CD8-positive, alpha-beta memory T cell (primary cell): ENCODE results near the gene SMIM22. TPM values are rescaled to one million over a fixed set of nuclear protein-coding genes. Genes with fewer than 3 reads are reported as not detected.

Source experiments
- CTCF ChIA-PET: fragments of 350-600 bp; sonication (Branson Sonifier 250); formaldehyde crosslinking; loops from one replicate; lab custom pipeline; 2021; ENCODE audit warnings: antibody characterized with exemption; lab: Charles Lee
- POLR2A ChIA-PET: fragments of 350-600 bp; sonication (Branson Sonifier 250); formaldehyde crosslinking; loops from one replicate; lab custom pipeline; 2021; ENCODE audit warnings: antibody characterized with exemption; lab: Charles Lee
- DNase-seq, 5 donors: peaks; one replicate each; pipeline versions ENCODE4 v3.0.0 to v3.0.0-alpha.2; 2020 to 2022; ENCODE audit warnings: mixed read lengths in 1 of 5
- H3K27ac ChIP-seq: one replicate; pipeline ENCODE4 v1.7.0; 2013; ENCODE audit warnings: low read depth, mild to moderate bottlenecking, low read length, moderate library complexity
- H3K27me3 ChIP-seq: 2 replicates; pipeline ENCODE4 v1.7.0; 2013; ENCODE audit warnings: low read length, mild to moderate bottlenecking; ENCODE audit not compliant: insufficient read depth, poor library complexity, severe bottlenecking
- H3K36me3 ChIP-seq: 2 replicates; pipeline ENCODE4 v1.7.0; 2013; ENCODE audit warnings: mild to moderate bottlenecking, low read length, moderate library complexity; ENCODE audit not compliant: insufficient read depth
- H3K4me1 ChIP-seq: 2 replicates; pipeline ENCODE4 v1.7.0; 2013; ENCODE audit warnings: mild to moderate bottlenecking, low read length, moderate library complexity; ENCODE audit not compliant: insufficient read depth
- H3K4me3 ChIP-seq: 2 replicates; pipeline ENCODE4 v1.7.0; 2013; ENCODE audit warnings: mild to moderate bottlenecking, low read length
- H3K9me3 ChIP-seq: 2 replicates; pipeline ENCODE4 v1.7.0; 2013; ENCODE audit warnings: mild to moderate bottlenecking, low read length
- H3K27ac Mint-ChIP-seq, 8 donors: one replicate each; pipeline ENCODE4 v1.8.0; 2020 to 2021; ENCODE audit warnings: mixed read lengths in 8 of 8, mild to moderate bottlenecking in 6 of 8, inconsistent platforms in 3 of 8, moderate library complexity in 3 of 8
- H3K27me3 Mint-ChIP-seq, 2 donors: one replicate each; pipeline ENCODE4 v1.8.0; 2020 to 2021; ENCODE audit warnings: mixed read lengths in 2 of 2, mild to moderate bottlenecking in 1 of 2, moderate library complexity in 1 of 2
- H3K36me3 Mint-ChIP-seq, 3 donors: one replicate each; pipeline ENCODE4 v1.8.0; 2020 to 2021; ENCODE audit warnings: mixed read lengths in 3 of 3, inconsistent platforms in 1 of 3, mild to moderate bottlenecking in 1 of 3
- H3K4me1 Mint-ChIP-seq, 3 donors: one replicate each; pipeline ENCODE4 v1.8.0; 2020 to 2021; ENCODE audit warnings: mixed read lengths in 3 of 3, inconsistent platforms in 1 of 3, mild to moderate bottlenecking in 1 of 3
- H3K4me3 Mint-ChIP-seq, 7 donors: one replicate each; pipeline ENCODE4 v1.8.0; 2020 to 2021; ENCODE audit warnings: mixed read lengths in 7 of 7, mild to moderate bottlenecking in 6 of 7, moderate library complexity in 4 of 7, inconsistent platforms in 2 of 7
- H3K9me3 Mint-ChIP-seq, 5 donors: one replicate each; pipeline ENCODE4 v1.8.0; 2020 to 2022; ENCODE audit warnings: mixed read lengths in 5 of 5, mild to moderate bottlenecking in 3 of 5, moderate library complexity in 2 of 5, inconsistent platforms in 1 of 5
- polyA plus RNA-seq: library from polyadenylated mRNA; unstranded; fragments of 300-500 nt; fragmentation: Illumina TruSeq; gene quantifications from one replicate; pipeline ENCODE4 v1.2.3, GENCODE V29; 2021
- total RNA-seq, 2 experiments: library from RNA; stranded (reverse); gene quantifications; one replicate each; pipeline ENCODE4 v1.2.3, GENCODE V29; 2021

The SMIM22 gene
- total and polyA plus RNA-seq, 3 experiments from 2014 or later = not detected

- H3K4me3 ChIP-seq = no peak overlapping the region
- CTCF ChIA-PET = no interaction called here
- H3K27ac Mint-ChIP-seq = peak overlapping the region in 2 of 8 donors; percentile 21 to 35
- H3K4me1 Mint-ChIP-seq = peaks cover 9 to 25% (median 10%) of the 10 kb centered on the region in 3 donors
- no peaks in the 10 kb centered on the region for H3K9me3 Mint-ChIP-seq
- no peak for DNase-seq
- H3K36me3 Mint-ChIP-seq = peaks cover 0 to 40% (median 6%) of the 10 kb centered on the region in 3 donors
- POLR2A ChIA-PET = no interaction called here
- no peaks in the 10 kb centered on the region for H3K27me3 Mint-ChIP-seq
- H3K4me3 Mint-ChIP-seq = peak overlapping the region in 2 of 7 donors; percentile 54 to 56
- H3K27me3 ChIP-seq = no peaks in the 10 kb centered on the region
- no peaks in the 10 kb centered on the region for H3K9me3 ChIP-seq
- peaks cover 9% of the 10 kb centered on the region for H3K36me3 ChIP-seq
- H3K27ac ChIP-seq = no peak overlapping the region
- H3K4me1 ChIP-seq = peaks cover 16% of the 10 kb centered on the region
These were observed 10.1 kb downstream of the SMIM22 start for GRCh38 chr16:4805231-4805630.

GRCh38 chr16:4806280-4806679 is 11.1 kb downstream of the SMIM22 start:
- Mint-ChIP-seq H3K27me3 (no peaks in the 10 kb centered on the region), H3K4me1 (peaks cover 8 to 17% (median 10%) of the 10 kb centered on the region in 3 donors), H3K9me3 (no peaks in the 10 kb centered on the region), H3K36me3 (peaks cover 0 to 49% (median 6%) of the 10 kb centered on the region in 3 donors), H3K27ac (peak overlapping the region in 1 of 8 donors; percentile 17), H3K4me3 (peak overlapping the region in 1 of 7 donors; percentile 34)
- peaks cover 9% of the 10 kb centered on the region for H3K36me3 ChIP-seq
- ChIA-PET POLR2A (interaction anchor here (0.7 to 0.8 kb wide), 2 partner anchors 46 to 141 kb away, joined by 5 to 6 read pairs; no protein-coding TSS in a partner anchor), CTCF (interaction anchor here (1.2 kb wide), 1 partner anchor 72 kb away, joined by 4 read pairs; the partner anchor contains the start of genes ANKS3 and DNAAF8)
- no peak overlapping the region for H3K27ac ChIP-seq
- H3K9me3 ChIP-seq = no peaks in the 10 kb centered on the region
- no peak for DNase-seq
- no peak overlapping the region for H3K4me3 ChIP-seq
- peaks cover 8% of the 10 kb centered on the region for H3K4me1 ChIP-seq
- no peaks in the 10 kb centered on the region for H3K27me3 ChIP-seq

- Mint-ChIP-seq H3K27me3 (no peaks in the 10 kb centered on the region), H3K9me3 (no peaks in the 10 kb centered on the region), H3K4me1 (no peaks in the 10 kb centered on the region), H3K36me3 (peaks cover 3 to 72% (median 17%) of the 10 kb centered on the region in 3 donors), H3K27ac (peak overlapping the region in 2 of 8 donors; percentile 58 to 78), H3K4me3 (no peak overlapping the region)
- Histone ChIP-seq H3K4me1 (no peaks in the 10 kb centered on the region), H3K4me3 (no peak overlapping the region), H3K9me3 (no peaks in the 10 kb centered on the region), H3K27me3 (no peaks in the 10 kb centered on the region), H3K36me3 (peaks cover 29% of the 10 kb centered on the region), H3K27ac (no peak overlapping the region)
- CTCF ChIA-PET = no interaction called here
- POLR2A ChIA-PET = no interaction called here
- DNase-seq = no peak
These were observed 16.1 kb downstream of the SMIM22 start for GRCh38 chr16:4811242-4811641.

GRCh38 chr16:4811773-4812172 is 16.6 kb downstream of the SMIM22 start:
- H3K36me3 ChIP-seq = peaks cover 29% of the 10 kb centered on the region
- peaks cover 5 to 72% (median 19%) of the 10 kb centered on the region in 3 donors for H3K36me3 Mint-ChIP-seq
- peak overlapping the region in 2 of 8 donors; percentile 54 to 66 for H3K27ac Mint-ChIP-seq

GRCh38 chr16:4813251-4814003 is 18.3 kb downstream of the SMIM22 start:
- Histone ChIP-seq H3K36me3 (peaks cover 26% of the 10 kb centered on the region), H3K9me3 (no peaks in the 10 kb centered on the region), H3K27me3 (no peaks in the 10 kb centered on the region), H3K4me3 (no peak overlapping the region), H3K4me1 (no peaks in the 10 kb centered on the region), H3K27ac (no peak overlapping the region)
- no peak for DNase-seq
- Mint-ChIP-seq H3K9me3 (no peaks in the 10 kb centered on the region), H3K36me3 (peaks cover 5 to 72% (median 16%) of the 10 kb centered on the region in 3 donors), H3K27ac (peak overlapping the region in 1 of 8 donors; percentile 68), H3K4me3 (no peak overlapping the region), H3K4me1 (no peaks in the 10 kb centered on the region), H3K27me3 (no peaks in the 10 kb centered on the region)
- ChIA-PET CTCF (no interaction called here), POLR2A (no interaction called here)

More at GRCh38 chr16:4811773-4812172, 16.6 kb downstream of the SMIM22 start:
- ChIA-PET POLR2A (no interaction called here), CTCF (no interaction called here)
- H3K4me1 ChIP-seq = no peaks in the 10 kb centered on the region
- H3K27ac ChIP-seq = no peak overlapping the region
- Mint-ChIP-seq H3K4me3 (no peak overlapping the region), H3K4me1 (no peaks in the 10 kb centered on the region), H3K27me3 (no peaks in the 10 kb centered on the region), H3K9me3 (no peaks in the 10 kb centered on the region)
- H3K4me3 ChIP-seq = no peak overlapping the region
- H3K9me3 ChIP-seq = no peaks in the 10 kb centered on the region
- no peak for DNase-seq
- no peaks in the 10 kb centered on the region for H3K27me3 ChIP-seq

- DNase-seq = no peak
- no peak overlapping the region for H3K4me3 Mint-ChIP-seq
- no peak overlapping the region for H3K27ac ChIP-seq
- H3K9me3 ChIP-seq = no peaks in the 10 kb centered on the region
- H3K36me3 ChIP-seq = peaks cover 26% of the 10 kb centered on the region
- H3K27ac Mint-ChIP-seq = peak overlapping the region in 1 of 8 donors; percentile 40
- H3K4me1 Mint-ChIP-seq = no peaks in the 10 kb centered on the region
- peaks cover 5 to 73% (median 16%) of the 10 kb centered on the region in 3 donors for H3K36me3 Mint-ChIP-seq
- H3K27me3 Mint-ChIP-seq = no peaks in the 10 kb centered on the region
- H3K9me3 Mint-ChIP-seq = no peaks in the 10 kb centered on the region
- no peak overlapping the region for H3K4me3 ChIP-seq
- no peaks in the 10 kb centered on the region for H3K27me3 ChIP-seq
- CTCF ChIA-PET = no interaction called here
- H3K4me1 ChIP-seq = no peaks in the 10 kb centered on the region
- POLR2A ChIA-PET = no interaction called here
These were observed 18.9 kb downstream of the SMIM22 start for GRCh38 chr16:4814046-4814445.

GRCh38 chr16:4814542-4815173 is 19.5 kb downstream of the SMIM22 start:
- Histone ChIP-seq H3K9me3 (no peaks in the 10 kb centered on the region), H3K27me3 (no peaks in the 10 kb centered on the region), H3K36me3 (peaks cover 26% of the 10 kb centered on the region), H3K4me3 (no peak overlapping the region), H3K27ac (no peak overlapping the region), H3K4me1 (no peaks in the 10 kb centered on the region)
- no peak for DNase-seq
- Mint-ChIP-seq H3K9me3 (no peaks in the 10 kb centered on the region), H3K36me3 (peaks cover 5 to 77% (median 16%) of the 10 kb centered on the region in 3 donors), H3K27ac (peak overlapping the region in 1 of 8 donors; percentile 65), H3K4me3 (no peak overlapping the region), H3K4me1 (no peaks in the 10 kb centered on the region), H3K27me3 (no peaks in the 10 kb centered on the region)
- CTCF ChIA-PET = no interaction called here
- POLR2A ChIA-PET = no interaction called here

GRCh38 chr16:4820652-4821051 is 25.5 kb downstream of the SMIM22 start:
- no peaks in the 10 kb centered on the region for H3K27me3 ChIP-seq
- no peaks in the 10 kb centered on the region for H3K27me3 Mint-ChIP-seq
- peak overlapping the region in 1 of 8 donors; percentile 41 for H3K27ac Mint-ChIP-seq
- H3K36me3 ChIP-seq = peaks cover 35% of the 10 kb centered on the region
- DNase-seq = no peak
- H3K4me3 ChIP-seq = no peak overlapping the region
- ChIA-PET POLR2A (no interaction called here), CTCF (interaction anchor here (0.6 kb wide), 1 partner anchor 22 kb away, joined by 3 read pairs; no protein-coding TSS in a partner anchor)
- H3K9me3 Mint-ChIP-seq = no peaks in the 10 kb centered on the region
- H3K4me3 Mint-ChIP-seq = no peak overlapping the region
- no peaks in the 10 kb centered on the region for H3K9me3 ChIP-seq
- peaks cover 9 to 78% (median 18%) of the 10 kb centered on the region in 3 donors for H3K36me3 Mint-ChIP-seq
- no peak overlapping the region for H3K27ac ChIP-seq
- H3K4me1 ChIP-seq = no peaks in the 10 kb centered on the region
- H3K4me1 Mint-ChIP-seq = peaks cover 0 to 4% (median 0%) of the 10 kb centered on the region in 3 donors
